ENCODE results near the gene FBXL7. TPM values are rescaled to one million over a fixed set of nuclear protein-coding genes. Genes with fewer than 3 reads are reported as not detected.

FBXL7 gene
- total RNA-seq, 6 experiments from 2014 or later = 12.7 to 19.2 (median 16.8) TPM

- DNase-seq = no peak
- Mint-ChIP-seq H3K4me1 (ENCODE audit: low read depth) (peaks cover 39% of the 10 kb centered on the region), H3K27ac (no peak overlapping the region), H3K9me3 (no peaks in the 10 kb centered on the region), H3K4me3 (no peak overlapping the region), H3K27me3 (ENCODE audit: insufficient read depth) (no peaks in the 10 kb centered on the region; the same call in 1 of the 2 replicates), H3K36me3 (ENCODE audit: low read depth) (peaks cover 5% of the 10 kb centered on the region)
- TF ChIP-seq, protein P1, sequence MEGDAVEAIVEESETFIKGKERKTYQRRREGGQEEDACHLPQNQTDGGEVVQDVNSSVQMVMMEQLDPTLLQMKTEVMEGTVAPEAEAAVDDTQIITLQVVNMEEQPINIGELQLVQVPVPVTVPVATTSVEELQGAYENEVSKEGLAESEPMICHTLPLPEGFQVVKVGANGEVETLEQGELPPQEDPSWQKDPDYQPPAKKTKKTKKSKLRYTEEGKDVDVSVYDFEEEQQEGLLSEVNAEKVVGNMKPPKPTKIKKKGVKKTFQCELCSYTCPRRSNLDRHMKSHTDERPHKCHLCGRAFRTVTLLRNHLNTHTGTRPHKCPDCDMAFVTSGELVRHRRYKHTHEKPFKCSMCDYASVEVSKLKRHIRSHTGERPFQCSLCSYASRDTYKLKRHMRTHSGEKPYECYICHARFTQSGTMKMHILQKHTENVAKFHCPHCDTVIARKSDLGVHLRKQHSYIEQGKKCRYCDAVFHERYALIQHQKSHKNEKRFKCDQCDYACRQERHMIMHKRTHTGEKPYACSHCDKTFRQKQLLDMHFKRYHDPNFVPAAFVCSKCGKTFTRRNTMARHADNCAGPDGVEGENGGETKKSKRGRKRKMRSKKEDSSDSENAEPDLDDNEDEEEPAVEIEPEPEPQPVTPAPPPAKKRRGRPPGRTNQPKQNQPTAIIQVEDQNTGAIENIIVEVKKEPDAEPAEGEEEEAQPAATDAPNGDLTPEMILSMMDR (IDR thresholded peaks at IDR 0.05) = no peak
Observed at GRCh38 chr5:15819617-15820016, 319.6 kb downstream of the FBXL7 start.

DNA sequence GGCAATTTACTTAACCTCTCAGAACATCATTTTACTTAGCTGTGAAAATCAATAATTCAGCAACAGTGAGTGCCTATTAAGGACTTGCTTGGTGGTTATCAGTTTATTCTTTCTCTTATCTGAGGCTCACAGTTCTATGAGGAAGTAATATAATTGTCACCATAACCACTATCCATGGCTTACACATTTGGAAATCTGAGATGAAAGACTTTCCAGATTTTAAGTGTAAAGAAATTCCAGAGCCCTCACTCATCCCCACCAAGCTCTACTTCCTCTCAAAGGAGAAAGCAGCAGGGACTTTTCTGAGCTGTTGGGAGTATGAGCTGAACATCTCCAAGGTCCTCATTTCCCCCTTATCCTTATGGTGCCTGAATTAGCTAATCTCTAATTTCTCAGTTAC is 321.5 kb downstream of the FBXL7 start:
- H3K36me3 Mint-ChIP-seq (ENCODE audit: low read depth) = peaks cover 5% of the 10 kb centered on the region
- H3K4me1 Mint-ChIP-seq (ENCODE audit: low read depth) = peaks cover 40% of the 10 kb centered on the region
- TF ChIP-seq, protein P1 (IDR thresholded peaks at IDR 0.05) = no peak
- 0 out of 2 replicates have a peak overlapping the region, but pooled peaks have one; percentile 14 for H3K27ac Mint-ChIP-seq
- H3K27me3 Mint-ChIP-seq (ENCODE audit: insufficient read depth) = no peaks in the 10 kb centered on the region; the same call in 1 of the 2 replicates
- H3K9me3 Mint-ChIP-seq = no peaks in the 10 kb centered on the region
- DNase-seq = peak; percentile 37
- no peak overlapping the region for H3K4me3 Mint-ChIP-seq

GRCh38 chr5:15823398-15823797 is 323.4 kb downstream of the FBXL7 start:
- Mint-ChIP-seq H3K27ac (no peak overlapping the region), H3K4me1 (ENCODE audit: low read depth) (peaks cover 40% of the 10 kb centered on the region), H3K36me3 (ENCODE audit: low read depth) (no peaks in the 10 kb centered on the region), H3K9me3 (no peaks in the 10 kb centered on the region), H3K4me3 (peak overlapping the region; percentile 30; the same call in 1 of the 2 replicates), H3K27me3 (ENCODE audit: insufficient read depth) (no peaks in the 10 kb centered on the region)
- TF ChIP-seq, protein P1 (IDR thresholded peaks at IDR 0.05) = no peak
- peak; percentile 13 for DNase-seq

- H3K36me3 Mint-ChIP-seq (ENCODE audit: low read depth) = no peaks in the 10 kb centered on the region
- no peaks in the 10 kb centered on the region for H3K9me3 Mint-ChIP-seq
- DNase-seq = no peak
- no peak overlapping the region for H3K27ac Mint-ChIP-seq
- no peak overlapping the region for H3K4me3 Mint-ChIP-seq
- peaks cover 17% of the 10 kb centered on the region for H3K4me1 Mint-ChIP-seq (ENCODE audit: low read depth)
- TF ChIP-seq, protein P1 (IDR thresholded peaks at IDR 0.05) = no peak
- H3K27me3 Mint-ChIP-seq (ENCODE audit: insufficient read depth) = no peaks in the 10 kb centered on the region
Observed at GRCh38 chr5:15827741-15828140, 327.8 kb downstream of the FBXL7 start.

DNA sequence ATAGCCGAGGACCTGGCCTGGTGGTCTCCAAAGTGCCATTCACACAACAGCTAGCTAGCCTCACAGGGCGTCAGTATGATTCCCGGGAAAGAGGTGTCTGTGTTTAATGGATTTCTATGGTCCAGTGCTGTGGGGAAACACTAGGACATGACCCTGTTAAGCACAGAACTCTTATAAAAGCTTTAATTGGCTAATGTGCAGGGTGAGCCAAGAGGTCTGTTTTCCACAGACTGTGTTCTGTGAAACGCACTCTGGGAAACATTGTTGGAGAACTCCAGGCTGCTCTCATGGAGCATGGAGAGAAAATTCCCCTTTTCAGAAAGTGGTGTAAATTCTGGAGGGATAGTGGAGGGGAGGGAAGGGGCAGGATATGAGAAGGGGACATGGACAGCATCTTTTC is 331.4 kb downstream of the FBXL7 start:
- no peaks in the 10 kb centered on the region for H3K36me3 Mint-ChIP-seq (ENCODE audit: low read depth)
- peaks cover 34% of the 10 kb centered on the region for H3K4me1 Mint-ChIP-seq (ENCODE audit: low read depth)
- no peak for DNase-seq
- H3K9me3 Mint-ChIP-seq = no peaks in the 10 kb centered on the region
- H3K4me3 Mint-ChIP-seq = no peak overlapping the region
- peaks cover 2% of the 10 kb centered on the region; the same call in 1 of the 2 replicates for H3K27me3 Mint-ChIP-seq (ENCODE audit: insufficient read depth)
- no peak overlapping the region for H3K27ac Mint-ChIP-seq
- TF ChIP-seq, protein P1 (IDR thresholded peaks at IDR 0.05) = no peak

DNA sequence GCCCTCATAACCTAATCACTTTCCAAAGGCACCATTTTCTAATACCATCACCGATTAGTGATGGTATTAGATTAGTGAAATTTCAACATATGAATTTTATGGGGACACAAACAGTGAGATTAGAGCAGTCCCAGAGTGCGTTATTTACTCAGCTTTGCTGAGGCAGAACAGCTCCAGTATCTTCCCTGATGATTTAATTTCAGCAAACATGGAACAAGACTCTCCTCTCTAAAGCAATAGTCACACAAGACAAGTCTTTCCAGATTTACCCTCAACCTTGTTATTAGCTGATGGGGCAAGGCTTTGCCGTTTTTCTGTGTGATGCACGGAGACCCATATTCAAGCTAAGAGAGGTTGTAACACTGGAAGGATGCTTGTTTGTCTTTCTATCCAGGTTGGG is 333.4 kb downstream of the FBXL7 start:
- H3K27me3 Mint-ChIP-seq (ENCODE audit: insufficient read depth) = peaks cover 2% of the 10 kb centered on the region; the same call in 1 of the 2 replicates
- no peaks in the 10 kb centered on the region for H3K9me3 Mint-ChIP-seq
- H3K27ac Mint-ChIP-seq = no peak overlapping the region
- TF ChIP-seq, protein P1 (IDR thresholded peaks at IDR 0.05) = no peak
- no peak overlapping the region for H3K4me3 Mint-ChIP-seq
- DNase-seq = no peak
- H3K4me1 Mint-ChIP-seq (ENCODE audit: low read depth) = peaks cover 45% of the 10 kb centered on the region
- H3K36me3 Mint-ChIP-seq (ENCODE audit: low read depth) = no peaks in the 10 kb centered on the region
